HEK293 (cell line): Measurements from ENCODE around the gene JPH4.

Experiments used
- CTCF ChIA-PET: fragments of 350-600 bp; formaldehyde crosslinking; extraction: SDS; loops from one replicate; lab custom pipeline; 2021; ENCODE audit warnings: antibody characterized with exemption; lab: Yijun Ruan, JAX
- POLR2A ChIA-PET: fragments of 300-600 bp; formaldehyde crosslinking; extraction: SDS; loops from one replicate; lab custom pipeline; 2020; ENCODE audit warnings: antibody characterized with exemption, inconsistent platforms; lab: Yijun Ruan, JAX
- H3K27ac ChIP-seq: fragments of 200-500 bp; sonication (Bioruptor generic); 2 replicates; pipeline ENCODE4 v1.5.1; 2014; ENCODE audit warnings: low read depth, low read length, control low read depth, inconsistent platforms; ENCODE audit errors: extremely low read depth
- H3K36me3 ChIP-seq, 2 experiments: fragments of 200-500 bp in 1 of 2; sonication (Bioruptor generic) in 1 of 2; 1 replicate in 1 of 2; 2 replicates in 1 of 2; pipeline ENCODE4 v1.5.1; 2014 to 2017; ENCODE audit warnings: inconsistent platforms in 2 of 2, low read length in 2 of 2; ENCODE audit not compliant: control insufficient read depth in 2 of 2, insufficient read depth in 1 of 2
- H3K4me1 ChIP-seq: fragments of 200-500 bp; sonication (Bioruptor generic); 2 replicates; pipeline ENCODE4 v1.5.1; 2014; ENCODE audit warnings: mild to moderate bottlenecking, low read length, inconsistent platforms; ENCODE audit not compliant: control insufficient read depth, insufficient read depth
- H3K4me3 ChIP-seq: 2 replicates; pipeline ENCODE4 v1.5.1; 2011; ENCODE audit warnings: low read depth, mild to moderate bottlenecking, control low read depth, low read length, moderate library complexity
- H3K9me3 ChIP-seq: fragments of 200-500 bp; sonication (Bioruptor generic); 2 replicates; pipeline ENCODE4 v1.5.1; 2014; ENCODE audit warnings: low read depth, low read length, inconsistent platforms; ENCODE audit not compliant: control insufficient read depth, insufficient read depth
- GFI1B ChIP-seq: fragments of 450-650 bp; formaldehyde crosslinking; IDR thresholded peaks from 2 replicates; pipeline ENCODE4 v1.5.1; 2016; ENCODE audit warnings: missing biosample characterization, missing genetic modification characterization
- GLIS2 ChIP-seq: fragments of 450-650 bp; formaldehyde crosslinking; IDR thresholded peaks from 2 replicates; pipeline ENCODE4 v1.5.1; 2016; ENCODE audit warnings: missing biosample characterization, missing genetic modification characterization
- HOXD13 ChIP-seq: sonication (generic); formaldehyde crosslinking; IDR thresholded peaks from 2 replicates; pipeline ENCODE4 v1.8.0; 2022; ENCODE audit warnings: missing genetic modification reagents, borderline replicate concordance
- KLF1 ChIP-seq: fragments of 450-650 bp; formaldehyde crosslinking; IDR thresholded peaks from 2 replicates; pipeline ENCODE4 v1.5.1; 2016; ENCODE audit warnings: missing biosample characterization, missing genetic modification characterization
- RBAK ChIP-seq: fragments of 450-650 bp; formaldehyde crosslinking; IDR thresholded peaks from 2 replicates; pipeline ENCODE4 v1.5.1; 2016; ENCODE audit warnings: missing biosample characterization, missing genetic modification characterization
- SP7 ChIP-seq: fragments of 450-650 bp; formaldehyde crosslinking; IDR thresholded peaks from 2 replicates; pipeline ENCODE4 v1.5.1; 2016; ENCODE audit warnings: missing biosample characterization, missing genetic modification characterization
- YY2 ChIP-seq: fragments of 450-650 bp; formaldehyde crosslinking; IDR thresholded peaks from 2 replicates; pipeline ENCODE4 v1.5.1; 2016; ENCODE audit warnings: missing biosample characterization, missing genetic modification characterization
- ZNF138 ChIP-seq: fragments of 450-650 bp; formaldehyde crosslinking; IDR thresholded peaks from 2 replicates; pipeline ENCODE4 v1.5.1; 2016; ENCODE audit warnings: missing biosample characterization, missing genetic modification characterization, borderline replicate concordance
- ZNF175 ChIP-seq: fragments of 450-650 bp; formaldehyde crosslinking; IDR thresholded peaks from 2 replicates; pipeline ENCODE4 v1.5.1; 2016; ENCODE audit warnings: missing biosample characterization, missing genetic modification characterization
- ZNF239 ChIP-seq: fragments of 450-650 bp; formaldehyde crosslinking; IDR thresholded peaks from 2 replicates; pipeline ENCODE4 v1.5.1; 2016; ENCODE audit warnings: missing biosample characterization, missing genetic modification characterization
- ZNF366 ChIP-seq: fragments of 450-650 bp; formaldehyde crosslinking; conservative IDR thresholded peaks from 2 replicates; pipeline ENCODE4 v1.5.1; 2016; ENCODE audit warnings: missing biosample characterization, missing genetic modification characterization
- ZNF37A ChIP-seq: fragments of 450-650 bp; IDR thresholded peaks from 2 replicates; pipeline ENCODE4 v1.5.1; 2018; ENCODE audit warnings: missing biosample characterization, missing genetic modification characterization
- ZNF423 ChIP-seq: fragments of 450-650 bp; formaldehyde crosslinking; IDR thresholded peaks from 2 replicates; pipeline ENCODE4 v1.5.1; 2016; ENCODE audit warnings: missing biosample characterization, missing genetic modification characterization
- ZNF48 ChIP-seq: fragments of 450-650 bp; formaldehyde crosslinking; IDR thresholded peaks from 2 replicates; pipeline ENCODE4 v1.5.1; 2016; ENCODE audit warnings: missing biosample characterization, missing genetic modification characterization
- ZNF510 ChIP-seq: fragments of 450-650 bp; formaldehyde crosslinking; IDR thresholded peaks from 2 replicates; pipeline ENCODE4 v1.5.1; 2018; ENCODE audit warnings: mild to moderate bottlenecking, missing genetic modification characterization, missing biosample characterization; ENCODE audit not compliant: insufficient replicate concordance
- ZNF549 ChIP-seq: fragments of 450-650 bp; IDR thresholded peaks from 2 replicates; pipeline ENCODE4 v1.5.1; 2018; ENCODE audit warnings: missing biosample characterization, missing genetic modification characterization, mild to moderate bottlenecking, inconsistent platforms, moderate library complexity
- ZNF621 ChIP-seq: fragments of 450-650 bp; formaldehyde crosslinking; IDR thresholded peaks from 2 replicates; pipeline ENCODE4 v1.5.1; 2017; ENCODE audit warnings: missing biosample characterization, missing genetic modification characterization
- ZNF629 ChIP-seq: fragments of 450-650 bp; formaldehyde crosslinking; IDR thresholded peaks from 2 replicates; pipeline ENCODE4 v1.5.1; 2017; ENCODE audit warnings: missing biosample characterization, missing genetic modification characterization
- ZNF707 ChIP-seq: fragments of 450-650 bp; formaldehyde crosslinking; IDR thresholded peaks from 2 replicates; pipeline ENCODE4 v1.5.1; 2016; ENCODE audit warnings: missing biosample characterization, missing genetic modification characterization
- TF ChIP-seq, protein P1 (sequence below): fragments of 450-650 bp; formaldehyde crosslinking; IDR thresholded peaks from 2 replicates; pipeline ENCODE4 v1.5.1; 2017; ENCODE audit warnings: missing biosample characterization, missing genetic modification characterization
- TF ChIP-seq, protein P2 (sequence below): fragments of 450-650 bp; formaldehyde crosslinking; IDR thresholded peaks from 2 replicates; pipeline ENCODE4 v1.5.1; 2016; ENCODE audit warnings: missing biosample characterization, missing genetic modification characterization
- TF ChIP-seq, protein P3 (sequence below): fragments of 450-650 bp; formaldehyde crosslinking; IDR thresholded peaks from 2 replicates; pipeline ENCODE4; 2016; ENCODE audit warnings: missing biosample characterization, missing genetic modification characterization
- TF ChIP-seq, protein P4 (sequence below): fragments of 450-650 bp; formaldehyde crosslinking; IDR thresholded peaks from 2 replicates; pipeline ENCODE4 v1.5.1; 2016; ENCODE audit warnings: missing biosample characterization, missing genetic modification characterization

The JPH4 gene

DNA sequence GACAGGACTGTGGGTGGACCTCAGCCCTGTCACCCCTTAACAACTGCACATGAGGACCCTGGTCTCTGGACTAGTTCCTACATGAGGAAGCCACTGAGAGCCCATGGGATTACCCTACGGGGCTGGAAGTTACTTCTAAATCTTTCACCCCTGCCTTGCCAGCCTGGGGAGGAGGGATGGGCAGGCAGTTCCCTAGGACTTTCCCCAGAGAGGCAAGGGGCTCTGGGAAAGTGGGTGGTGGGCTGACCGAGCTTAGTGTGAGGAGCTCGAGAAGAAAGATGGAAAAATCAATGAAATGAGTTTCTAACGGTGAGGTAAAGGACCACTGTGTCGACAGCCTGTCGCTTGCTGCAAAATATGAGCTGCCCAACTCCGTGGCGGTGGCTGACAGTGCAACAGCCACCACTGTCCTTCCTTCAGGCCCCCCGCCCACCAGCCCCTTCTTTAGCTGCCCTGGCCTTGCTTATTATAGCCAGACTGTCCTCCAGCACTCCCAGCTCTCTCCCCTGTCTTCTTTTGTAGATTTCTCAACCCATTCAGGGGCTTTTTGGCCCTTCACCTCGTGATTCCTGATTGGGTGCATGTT, 32.0 kb downstream of the JPH4 start (continued):
- TF ChIP-seq, protein P1, sequence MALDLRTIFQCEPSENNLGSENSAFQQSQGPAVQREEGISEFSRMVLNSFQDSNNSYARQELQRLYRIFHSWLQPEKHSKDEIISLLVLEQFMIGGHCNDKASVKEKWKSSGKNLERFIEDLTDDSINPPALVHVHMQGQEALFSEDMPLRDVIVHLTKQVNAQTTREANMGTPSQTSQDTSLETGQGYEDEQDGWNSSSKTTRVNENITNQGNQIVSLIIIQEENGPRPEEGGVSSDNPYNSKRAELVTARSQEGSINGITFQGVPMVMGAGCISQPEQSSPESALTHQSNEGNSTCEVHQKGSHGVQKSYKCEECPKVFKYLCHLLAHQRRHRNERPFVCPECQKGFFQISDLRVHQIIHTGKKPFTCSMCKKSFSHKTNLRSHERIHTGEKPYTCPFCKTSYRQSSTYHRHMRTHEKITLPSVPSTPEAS (tag by site-specific recombination): no peak
- TF ChIP-seq ZNF423 (tag by site-specific recombination) (no peak), ZNF510 (tag by site-specific recombination) (no peak), ZNF48 (tag by site-specific recombination) (no peak), RBAK (tag by site-specific recombination) (no peak), YY2 (tag by site-specific recombination) (no peak)
- TF ChIP-seq, all 188 proteins: peak for 0

GRCh38 chr14:23545740-23546365, 32.7 kb downstream of the JPH4 start:
- H3K27ac ChIP-seq: no peak overlapping the region
- H3K9me3 ChIP-seq: no peaks in the 10 kb centered on the region
- no peak for TF ChIP-seq ZNF621 (tag by site-specific recombination)
- TF ChIP-seq, protein P2, sequence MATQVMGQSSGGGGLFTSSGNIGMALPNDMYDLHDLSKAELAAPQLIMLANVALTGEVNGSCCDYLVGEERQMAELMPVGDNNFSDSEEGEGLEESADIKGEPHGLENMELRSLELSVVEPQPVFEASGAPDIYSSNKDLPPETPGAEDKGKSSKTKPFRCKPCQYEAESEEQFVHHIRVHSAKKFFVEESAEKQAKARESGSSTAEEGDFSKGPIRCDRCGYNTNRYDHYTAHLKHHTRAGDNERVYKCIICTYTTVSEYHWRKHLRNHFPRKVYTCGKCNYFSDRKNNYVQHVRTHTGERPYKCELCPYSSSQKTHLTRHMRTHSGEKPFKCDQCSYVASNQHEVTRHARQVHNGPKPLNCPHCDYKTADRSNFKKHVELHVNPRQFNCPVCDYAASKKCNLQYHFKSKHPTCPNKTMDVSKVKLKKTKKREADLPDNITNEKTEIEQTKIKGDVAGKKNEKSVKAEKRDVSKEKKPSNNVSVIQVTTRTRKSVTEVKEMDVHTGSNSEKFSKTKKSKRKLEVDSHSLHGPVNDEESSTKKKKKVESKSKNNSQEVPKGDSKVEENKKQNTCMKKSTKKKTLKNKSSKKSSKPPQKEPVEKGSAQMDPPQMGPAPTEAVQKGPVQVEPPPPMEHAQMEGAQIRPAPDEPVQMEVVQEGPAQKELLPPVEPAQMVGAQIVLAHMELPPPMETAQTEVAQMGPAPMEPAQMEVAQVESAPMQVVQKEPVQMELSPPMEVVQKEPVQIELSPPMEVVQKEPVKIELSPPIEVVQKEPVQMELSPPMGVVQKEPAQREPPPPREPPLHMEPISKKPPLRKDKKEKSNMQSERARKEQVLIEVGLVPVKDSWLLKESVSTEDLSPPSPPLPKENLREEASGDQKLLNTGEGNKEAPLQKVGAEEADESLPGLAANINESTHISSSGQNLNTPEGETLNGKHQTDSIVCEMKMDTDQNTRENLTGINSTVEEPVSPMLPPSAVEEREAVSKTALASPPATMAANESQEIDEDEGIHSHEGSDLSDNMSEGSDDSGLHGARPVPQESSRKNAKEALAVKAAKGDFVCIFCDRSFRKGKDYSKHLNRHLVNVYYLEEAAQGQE (tag by site-specific recombination): no peak
- TF ChIP-seq, all 188 proteins: peak for 0
- Histone ChIP-seq H3K36me3 (peaks cover 0 to 6% of the 10 kb centered on the region in 2 experiments; a peak in 2 of 3 replicates), H3K4me1 (peaks cover 12% of the 10 kb centered on the region), H3K4me3 (no peak overlapping the region)
- CTCF ChIA-PET: interaction anchor here (0.9 kb wide), 1 partner anchor 12 kb away, joined by 4 read pairs; no protein-coding TSS in a partner anchor
- POLR2A ChIA-PET: no interaction called here

DNA sequence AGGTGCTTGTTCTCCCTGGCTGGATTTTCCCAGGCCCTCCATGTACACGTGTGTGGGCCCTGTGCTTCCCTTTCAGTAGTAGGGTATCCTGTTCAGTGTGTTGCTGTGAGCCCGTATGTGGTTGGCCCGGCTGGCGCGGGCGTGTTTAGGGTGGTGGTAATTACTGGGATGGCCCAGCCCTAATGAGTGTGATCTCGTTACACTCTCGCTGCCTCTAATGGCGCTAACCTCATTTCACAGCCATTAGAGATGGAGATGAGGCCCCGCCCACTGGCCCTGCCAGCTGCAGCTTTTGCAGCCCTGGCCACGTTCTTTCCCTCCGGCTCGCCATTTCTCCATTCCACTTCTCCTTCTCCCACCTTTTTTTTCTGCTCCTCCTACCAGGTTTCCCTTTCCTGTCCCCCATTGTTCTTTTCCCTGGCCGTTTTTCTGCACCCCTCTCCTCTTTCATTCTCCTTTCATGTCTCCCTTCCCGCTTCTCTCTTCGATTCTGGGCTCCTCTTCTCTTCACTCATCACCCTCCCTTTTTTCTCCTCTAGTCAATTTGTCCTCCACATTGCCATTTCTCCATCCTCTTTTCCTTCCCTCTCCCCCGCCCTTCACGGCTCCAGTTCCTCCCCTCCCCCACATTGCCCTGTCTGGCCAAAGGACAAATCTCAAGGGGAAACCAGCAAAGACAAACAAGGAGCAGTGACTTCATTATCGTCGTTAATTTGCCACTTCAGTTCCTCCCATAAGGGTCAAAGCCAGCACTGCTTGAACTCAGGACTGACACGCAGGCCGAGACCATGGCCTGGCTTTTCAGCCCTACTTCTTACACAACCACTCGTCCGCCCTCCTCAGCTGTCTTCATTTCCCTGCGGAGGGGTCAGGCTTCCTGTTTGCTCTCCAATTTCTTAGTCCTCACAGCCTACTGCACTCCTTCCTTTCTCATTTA, 33.8 kb downstream of the JPH4 start:
- ChIA-PET POLR2A (no interaction called here), CTCF (no interaction called here)
- no peak overlapping the region for H3K27ac ChIP-seq
- H3K4me1 ChIP-seq: peaks cover 9% of the 10 kb centered on the region
- no peaks in the 10 kb centered on the region for H3K9me3 ChIP-seq
- H3K4me3 ChIP-seq: no peak overlapping the region
- peaks cover 0 to 6% of the 10 kb centered on the region in 2 experiments; a peak in 2 of 3 replicates for H3K36me3 ChIP-seq
- TF ChIP-seq ZNF239 (tag by site-specific recombination) (no peak), GFI1B (tag by site-specific recombination) (no peak), HOXD13 (CRISPR knock-in tag) (no peak), ZNF629 (tag by site-specific recombination) (peak; percentile 60), ZNF138 (tag by site-specific recombination) (no peak), ZNF37A (tag by site-specific recombination) (no peak), GLIS2 (tag by site-specific recombination) (no peak), KLF1 (tag by site-specific recombination) (peak; percentile 68), SP7 (tag by site-specific recombination) (peak; percentile 85), ZNF366 (tag by site-specific recombination) (peak; percentile 62), ZNF549 (tag by site-specific recombination) (no peak), ZNF707 (no peak), ZNF175 (tag by site-specific recombination) (no peak)
- TF ChIP-seq, protein P3, sequence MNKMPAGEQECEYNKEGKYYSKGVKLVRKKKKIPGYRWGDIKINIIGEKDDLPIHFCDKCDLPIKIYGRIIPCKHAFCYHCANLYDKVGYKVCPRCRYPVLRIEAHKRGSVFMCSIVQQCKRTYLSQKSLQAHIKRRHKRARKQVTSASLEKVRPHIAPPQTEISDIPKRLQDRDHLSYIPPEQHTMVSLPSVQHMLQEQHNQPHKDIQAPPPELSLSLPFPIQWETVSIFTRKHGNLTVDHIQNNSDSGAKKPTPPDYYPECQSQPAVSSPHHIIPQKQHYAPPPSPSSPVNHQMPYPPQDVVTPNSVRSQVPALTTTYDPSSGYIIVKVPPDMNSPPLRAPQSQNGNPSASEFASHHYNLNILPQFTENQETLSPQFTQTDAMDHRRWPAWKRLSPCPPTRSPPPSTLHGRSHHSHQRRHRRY (tag by site-specific recombination): no peak
- TF ChIP-seq, protein P4, sequence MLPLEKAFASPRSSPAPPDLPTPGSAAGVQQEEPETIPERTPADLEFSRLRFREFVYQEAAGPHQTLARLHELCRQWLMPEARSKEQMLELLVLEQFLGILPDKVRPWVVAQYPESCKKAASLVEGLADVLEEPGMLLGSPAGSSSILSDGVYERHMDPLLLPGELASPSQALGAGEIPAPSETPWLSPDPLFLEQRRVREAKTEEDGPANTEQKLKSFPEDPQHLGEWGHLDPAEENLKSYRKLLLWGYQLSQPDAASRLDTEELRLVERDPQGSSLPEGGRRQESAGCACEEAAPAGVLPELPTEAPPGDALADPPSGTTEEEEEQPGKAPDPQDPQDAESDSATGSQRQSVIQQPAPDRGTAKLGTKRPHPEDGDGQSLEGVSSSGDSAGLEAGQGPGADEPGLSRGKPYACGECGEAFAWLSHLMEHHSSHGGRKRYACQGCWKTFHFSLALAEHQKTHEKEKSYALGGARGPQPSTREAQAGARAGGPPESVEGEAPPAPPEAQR: no peak
